Measurements from ENCODE around the gene MPIG6B.

The MPIG6B gene

GRCh38 chr6:31769684-31770371 is 46.7 kb downstream of the MPIG6B start:
- DNase-seq: no peak

- no peak for DNase-seq
Observed at GRCh38 chr6:31770860-31771259, 47.7 kb downstream of the MPIG6B start.

- DNase-seq: no peak
Observed at GRCh38 chr6:31771992-31772358, 48.8 kb downstream of the MPIG6B start.

GRCh38 chr6:31775184-31775583 is 52.0 kb downstream of the MPIG6B start:
- DNase-seq: no peak

GRCh38 chr6:31775633-31776484 is 52.7 kb downstream of the MPIG6B start:
- no peak for DNase-seq
